NK-92 treated with Interleukin-12 subunit alpha and Interleukin-12 subunit beta, amount 100 ng/mL, for 24 hours (cell line): ENCODE results near the gene CDH12.

Source experiments
- DNase-seq: peaks from one replicate; lab custom pipeline; 2025; lab: John Stamatoyannopoulos, UW

CDH12 gene

GRCh38 chr5:21820527-21820926, 1032.6 kb downstream of the CDH12 start:
- no peak for DNase-seq

- no peak for DNase-seq
These were observed 1034.8 kb downstream of the CDH12 start for GRCh38 chr5:21818370-21818720.

GRCh38 chr5:21817668-21818369, 1035.3 kb downstream of the CDH12 start:
- DNase-seq: no peak

GRCh38 chr5:21810737-21811316, 1042.3 kb downstream of the CDH12 start:
- DNase-seq: no peak

- no peak for DNase-seq
These were observed 1043.5 kb downstream of the CDH12 start for GRCh38 chr5:21809611-21810010.

GRCh38 chr5:21807953-21808352, 1045.2 kb downstream of the CDH12 start:
- no peak for DNase-seq

GRCh38 chr5:21806943-21807342, 1046.2 kb downstream of the CDH12 start:
- peak; percentile 1 for DNase-seq

- DNase-seq: no peak
These were observed 1046.9 kb downstream of the CDH12 start for GRCh38 chr5:21806271-21806670.

GRCh38 chr5:21802869-21803490, 1050.2 kb downstream of the CDH12 start:
- no peak for DNase-seq

GRCh38 chr5:21802100-21802499, 1051.0 kb downstream of the CDH12 start:
- no peak for DNase-seq

- no peak for DNase-seq
These were observed 1060.4 kb downstream of the CDH12 start for GRCh38 chr5:21792748-21793147.

- DNase-seq: no peak
These were observed 1061.8 kb downstream of the CDH12 start for GRCh38 chr5:21791304-21791703.

- no peak for DNase-seq
These were observed 1068.7 kb downstream of the CDH12 start for GRCh38 chr5:21784487-21784886.

GRCh38 chr5:21783074-21783679, 1070.0 kb downstream of the CDH12 start:
- DNase-seq: no peak

- DNase-seq: no peak
These were observed 1076.7 kb downstream of the CDH12 start for GRCh38 chr5:21776466-21776865.

- no peak for DNase-seq
These were observed 1078.3 kb downstream of the CDH12 start for GRCh38 chr5:21774801-21775200.

- DNase-seq: no peak
These were observed 1078.9 kb downstream of the CDH12 start for GRCh38 chr5:21774281-21774680.

GRCh38 chr5:21773456-21773855, 1079.7 kb downstream of the CDH12 start:
- no peak for DNase-seq

GRCh38 chr5:21765406-21765805, 1087.7 kb downstream of the CDH12 start:
- DNase-seq: no peak

GRCh38 chr5:21739096-21739495, 1114.0 kb downstream of the CDH12 start:
- no peak for DNase-seq

GRCh38 chr5:21723500-21723899, 1129.6 kb downstream of the CDH12 start:
- no peak for DNase-seq

GRCh38 chr5:21711866-21712758, 1141.0 kb downstream of the CDH12 start:
- DNase-seq: no peak
